ENCODE results near the gene MYZAP. TPM values are rescaled to one million over a fixed set of nuclear protein-coding genes. Genes with fewer than 3 reads are reported as not detected.

Gene MYZAP
- total and polyA plus RNA-seq, 4 donors: 0.38 to 7.5 (median 2.5) TPM

GRCh38 chr15:57567891-57568290 is 23.8 kb upstream of the MYZAP start:
- no peaks in the 10 kb centered on the region for H3K36me3 ChIP-seq (ENCODE audit: control insufficient read depth in 1 of 2, insufficient read depth in 2 of 2, low read length in 1 of 2)
- intact Hi-C loops (cut with DNase I): loop anchor here in 1 of 2 donors (10.0 kb wide), 1 partner anchor 497 kb away; the partner anchor contains the start of gene ALDH1A2

DNA sequence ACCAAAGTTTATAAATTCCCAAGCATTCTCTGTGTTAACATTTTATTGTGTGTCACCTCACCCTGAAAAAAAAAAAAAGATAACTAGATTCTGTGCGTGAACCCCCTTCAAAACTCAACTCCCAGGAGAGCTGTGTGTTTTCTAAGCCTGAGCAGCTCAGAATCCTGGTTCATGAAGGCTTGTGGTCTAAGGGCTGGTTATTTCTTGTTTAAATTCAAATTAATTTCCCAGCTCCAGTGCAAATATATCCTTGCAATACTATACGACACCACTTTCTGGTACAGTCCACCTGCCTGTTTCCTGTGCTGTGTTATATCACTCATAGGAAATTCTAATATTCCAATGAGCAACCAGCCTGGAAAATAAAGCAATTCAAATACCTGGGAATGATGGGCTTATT is 23.4 kb upstream of the MYZAP start:
- H3K9me3 ChIP-seq (ENCODE audit: control insufficient read depth, low read length): no peaks in the 10 kb centered on the region
- intact Hi-C loops (cut with DNase I): loop anchor here in 1 of 2 donors (10.0 kb wide), 1 partner anchor 497 kb away; the partner anchor contains the start of gene ALDH1A2
- H3K4me3 ChIP-seq (ENCODE audit: low read length in 2 of 2): no peak overlapping the region
- ATAC-seq (ENCODE audit: low FRiP score) (no peak), DNase-seq (no peak)
- no peaks in the 10 kb centered on the region for H3K27me3 ChIP-seq (ENCODE audit: control insufficient read depth in 1 of 2, insufficient read depth in 2 of 2, low read length in 1 of 2)
- WGBS, 2 donors: 89 to 91% methylated on average over 2 of the region's 2 CpGs
- no peaks in the 10 kb centered on the region for H3K4me1 ChIP-seq (ENCODE audit: control insufficient read depth in 1 of 2, insufficient read depth in 2 of 2, low read length in 2 of 2)
- H3K27ac ChIP-seq (ENCODE audit: low read depth in 1 of 2, low read length in 2 of 2): no peak overlapping the region
- no peaks in the 10 kb centered on the region for H3K36me3 ChIP-seq (ENCODE audit: control insufficient read depth in 1 of 2, insufficient read depth in 2 of 2, low read length in 1 of 2)

More at GRCh38 chr15:57567891-57568290, 23.8 kb upstream of the MYZAP start:
- Histone ChIP-seq H3K4me1 (ENCODE audit: control insufficient read depth in 1 of 2, insufficient read depth in 2 of 2, low read length in 2 of 2) (no peaks in the 10 kb centered on the region), H3K27me3 (ENCODE audit: control insufficient read depth in 1 of 2, insufficient read depth in 2 of 2, low read length in 1 of 2) (no peaks in the 10 kb centered on the region), H3K4me3 (ENCODE audit: low read length in 2 of 2) (no peak overlapping the region), H3K27ac (ENCODE audit: low read depth in 1 of 2, low read length in 2 of 2) (no peak overlapping the region), H3K9me3 (ENCODE audit: control insufficient read depth, low read length) (no peaks in the 10 kb centered on the region)
- no peak for ATAC-seq (ENCODE audit: low FRiP score)
- 90 to 92% methylated on average over 3 of the region's 3 CpGs for WGBS, 2 donors
- DNase-seq: no peak

- DNase-seq (no peak), ATAC-seq (ENCODE audit: low FRiP score) (no peak)
- H3K9me3 ChIP-seq (ENCODE audit: control insufficient read depth, low read length): no peaks in the 10 kb centered on the region
- H3K4me1 ChIP-seq (ENCODE audit: control insufficient read depth in 1 of 2, insufficient read depth in 2 of 2, low read length in 2 of 2): no peaks in the 10 kb centered on the region
- H3K36me3 ChIP-seq (ENCODE audit: control insufficient read depth in 1 of 2, insufficient read depth in 2 of 2, low read length in 1 of 2): no peaks in the 10 kb centered on the region
- H3K4me3 ChIP-seq (ENCODE audit: low read length in 2 of 2): no peak overlapping the region
- intact Hi-C loops (cut with DNase I): no loop called here
- 71% methylated on average over 2 of the region's 2 CpGs for WGBS, 2 donors
- no peak overlapping the region for H3K27ac ChIP-seq (ENCODE audit: low read depth in 1 of 2, low read length in 2 of 2)
- H3K27me3 ChIP-seq (ENCODE audit: control insufficient read depth in 1 of 2, insufficient read depth in 2 of 2, low read length in 1 of 2): no peaks in the 10 kb centered on the region
These were observed 21.4 kb upstream of the MYZAP start for GRCh38 chr15:57570340-57570739.

- no peaks in the 10 kb centered on the region for H3K4me1 ChIP-seq (ENCODE audit: control insufficient read depth in 1 of 2, insufficient read depth in 2 of 2, low read length in 2 of 2)
- WGBS, 2 donors: 81 to 88% methylated on average over 3 of the region's 3 CpGs
- DNase-seq: no peak
These were observed 20.7 kb upstream of the MYZAP start for GRCh38 chr15:57570994-57571393.

DNA sequence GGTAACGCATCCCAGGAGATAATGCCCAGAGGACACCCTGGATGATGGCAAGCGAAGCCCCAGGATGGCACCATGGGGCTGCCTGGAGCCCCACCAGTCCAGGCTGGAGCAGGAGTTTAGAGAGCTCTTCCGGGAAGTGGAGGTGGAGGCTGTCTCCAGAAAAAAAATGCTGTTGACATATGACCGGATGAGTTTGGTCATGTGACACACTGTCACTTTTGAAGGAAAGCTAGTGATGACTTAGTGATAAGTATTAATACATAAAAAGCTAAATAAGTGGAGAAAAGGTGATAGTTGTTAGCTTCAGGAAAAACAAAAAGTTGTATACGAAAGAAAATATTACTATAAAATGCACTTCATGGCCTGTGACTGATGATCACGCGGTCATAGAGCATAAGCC is 20.0 kb upstream of the MYZAP start:
- Histone ChIP-seq H3K27ac (ENCODE audit: low read depth in 1 of 2, low read length in 2 of 2) (no peak overlapping the region), H3K9me3 (ENCODE audit: control insufficient read depth, low read length) (no peaks in the 10 kb centered on the region), H3K27me3 (ENCODE audit: control insufficient read depth in 1 of 2, insufficient read depth in 2 of 2, low read length in 1 of 2) (no peaks in the 10 kb centered on the region), H3K4me3 (ENCODE audit: low read length in 2 of 2) (no peak overlapping the region), H3K4me1 (ENCODE audit: control insufficient read depth in 1 of 2, insufficient read depth in 2 of 2, low read length in 2 of 2) (no peaks in the 10 kb centered on the region), H3K36me3 (ENCODE audit: control insufficient read depth in 1 of 2, insufficient read depth in 2 of 2, low read length in 1 of 2) (no peaks in the 10 kb centered on the region)
- 90 to 95% methylated on average over 7 of the region's 7 CpGs for WGBS, 2 donors
- intact Hi-C loops (cut with DNase I): no loop called here
- DNase-seq (no peak), ATAC-seq (ENCODE audit: low FRiP score) (no peak)

More at GRCh38 chr15:57570994-57571393, 20.7 kb upstream of the MYZAP start:
- Histone ChIP-seq H3K36me3 (ENCODE audit: control insufficient read depth in 1 of 2, insufficient read depth in 2 of 2, low read length in 1 of 2) (no peaks in the 10 kb centered on the region), H3K4me3 (ENCODE audit: low read length in 2 of 2) (no peak overlapping the region), H3K9me3 (ENCODE audit: control insufficient read depth, low read length) (no peaks in the 10 kb centered on the region), H3K27ac (ENCODE audit: low read depth in 1 of 2, low read length in 2 of 2) (no peak overlapping the region), H3K27me3 (ENCODE audit: control insufficient read depth in 1 of 2, insufficient read depth in 2 of 2, low read length in 1 of 2) (no peaks in the 10 kb centered on the region)
- intact Hi-C loops (cut with DNase I): no loop called here
- no peak for ATAC-seq (ENCODE audit: low FRiP score)

- Histone ChIP-seq H3K27ac (ENCODE audit: low read depth in 1 of 2, low read length in 2 of 2) (no peak overlapping the region), H3K27me3 (ENCODE audit: control insufficient read depth in 1 of 2, insufficient read depth in 2 of 2, low read length in 1 of 2) (no peaks in the 10 kb centered on the region), H3K9me3 (ENCODE audit: control insufficient read depth, low read length) (no peaks in the 10 kb centered on the region), H3K4me1 (ENCODE audit: control insufficient read depth in 1 of 2, insufficient read depth in 2 of 2, low read length in 2 of 2) (no peaks in the 10 kb centered on the region), H3K36me3 (ENCODE audit: control insufficient read depth in 1 of 2, insufficient read depth in 2 of 2, low read length in 1 of 2) (no peaks in the 10 kb centered on the region), H3K4me3 (ENCODE audit: low read length in 2 of 2) (no peak overlapping the region)
- no peak for ATAC-seq (ENCODE audit: low FRiP score)
- intact Hi-C loops (cut with DNase I): no loop called here
- DNase-seq: no peak
- 97 to 98% methylated on average over 3 of the region's 3 CpGs for WGBS, 2 donors
These were observed 19.2 kb upstream of the MYZAP start for GRCh38 chr15:57572468-57572867.

GRCh38 chr15:57573151-57573550 is 18.6 kb upstream of the MYZAP start:
- Histone ChIP-seq H3K4me3 (ENCODE audit: low read length in 2 of 2) (no peak overlapping the region), H3K4me1 (ENCODE audit: control insufficient read depth in 1 of 2, insufficient read depth in 2 of 2, low read length in 2 of 2) (no peaks in the 10 kb centered on the region), H3K36me3 (ENCODE audit: control insufficient read depth in 1 of 2, insufficient read depth in 2 of 2, low read length in 1 of 2) (no peaks in the 10 kb centered on the region), H3K27ac (ENCODE audit: low read depth in 1 of 2, low read length in 2 of 2) (no peak overlapping the region), H3K9me3 (ENCODE audit: control insufficient read depth, low read length) (no peaks in the 10 kb centered on the region), H3K27me3 (ENCODE audit: control insufficient read depth in 1 of 2, insufficient read depth in 2 of 2, low read length in 1 of 2) (no peaks in the 10 kb centered on the region)
- ATAC-seq (ENCODE audit: low FRiP score) (no peak), DNase-seq (no peak)
- 88 to 90% methylated on average over 4 of the region's 4 CpGs for WGBS, 2 donors
- intact Hi-C loops (cut with DNase I): no loop called here

- Histone ChIP-seq H3K4me1 (ENCODE audit: control insufficient read depth in 1 of 2, insufficient read depth in 2 of 2, low read length in 2 of 2) (no peaks in the 10 kb centered on the region), H3K27me3 (ENCODE audit: control insufficient read depth in 1 of 2, insufficient read depth in 2 of 2, low read length in 1 of 2) (no peaks in the 10 kb centered on the region), H3K4me3 (ENCODE audit: low read length in 2 of 2) (no peak overlapping the region), H3K27ac (ENCODE audit: low read depth in 1 of 2, low read length in 2 of 2) (no peak overlapping the region), H3K9me3 (ENCODE audit: control insufficient read depth, low read length) (no peaks in the 10 kb centered on the region), H3K36me3 (ENCODE audit: control insufficient read depth in 1 of 2, insufficient read depth in 2 of 2, low read length in 1 of 2) (no peaks in the 10 kb centered on the region)
- no peak for ATAC-seq (ENCODE audit: low FRiP score)
- intact Hi-C loops (cut with DNase I): no loop called here
- 84% methylated on average over 5 of the region's 5 CpGs for WGBS, 2 donors
- DNase-seq: no peak
These were observed 16.3 kb upstream of the MYZAP start for GRCh38 chr15:57575363-57575762.

DNA sequence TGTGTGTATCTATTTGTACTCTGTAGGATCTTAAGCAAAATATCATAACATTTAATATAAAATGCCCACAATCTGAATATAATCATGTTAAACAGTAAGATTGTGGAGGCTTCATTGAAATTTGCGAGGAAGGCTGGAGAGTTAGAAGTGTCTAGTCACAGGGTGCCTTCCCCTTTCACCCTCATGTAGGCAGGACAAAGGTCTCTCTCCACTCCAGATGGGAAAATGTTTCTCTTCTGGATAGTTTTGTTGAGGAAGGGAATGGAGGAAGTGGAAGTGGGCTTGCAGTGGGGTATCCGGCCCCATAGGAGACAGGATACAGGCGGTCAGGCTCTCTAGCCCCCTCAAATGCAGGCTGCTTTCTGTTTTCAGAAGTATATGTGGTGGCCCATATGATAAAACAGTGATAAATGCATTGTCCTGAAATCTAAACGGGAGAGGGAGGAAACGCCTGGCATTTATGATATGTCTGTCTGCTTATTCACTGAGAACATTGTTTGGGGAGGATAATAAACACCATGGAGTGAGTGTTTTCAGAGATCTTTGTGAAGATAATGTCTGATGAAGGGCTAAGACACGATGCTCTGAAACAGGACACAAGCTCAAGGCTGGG is 13.3 kb upstream of the MYZAP start:
- Histone ChIP-seq H3K9me3 (ENCODE audit: control insufficient read depth, low read length) (peaks cover 9% of the 10 kb centered on the region), H3K4me3 (ENCODE audit: low read length in 2 of 2) (no peak overlapping the region), H3K27me3 (ENCODE audit: control insufficient read depth in 1 of 2, insufficient read depth in 2 of 2, low read length in 1 of 2) (no peaks in the 10 kb centered on the region), H3K27ac (ENCODE audit: low read depth in 1 of 2, low read length in 2 of 2) (no peak overlapping the region), H3K4me1 (ENCODE audit: control insufficient read depth in 1 of 2, insufficient read depth in 2 of 2, low read length in 2 of 2) (no peaks in the 10 kb centered on the region), H3K36me3 (ENCODE audit: control insufficient read depth in 1 of 2, insufficient read depth in 2 of 2, low read length in 1 of 2) (no peaks in the 10 kb centered on the region)
- DNase-seq (no peak), ATAC-seq (ENCODE audit: low FRiP score) (no peak)
- intact Hi-C loops (cut with DNase I): no loop called here
- 67 to 73% methylated on average over 6 of the region's 6 CpGs for WGBS, 2 donors

Data from aorta (tissue), 5 donors.